ENCODE data around the gene SUPT20H.

Gene SUPT20H

GRCh38 chr13:36981156-36981743 lies 78.2 kb downstream of the SUPT20H start:
- Histone ChIP-seq H2AFZ (ENCODE audit: low read length) (no peak overlapping the region), H3K9ac (ENCODE audit: low read length) (no peak overlapping the region), H3K9me2 (ENCODE audit: low read depth, low read length) (no peaks in the 10 kb centered on the region), H3K27me3 (ENCODE audit: insufficient read depth, low read length) (no peaks in the 10 kb centered on the region), H3K4me2 (ENCODE audit: low read length) (no peak overlapping the region), H3F3A (ENCODE audit: insufficient read depth, low read length) (no peaks in the 10 kb centered on the region), H3K79me2 (ENCODE audit: insufficient read depth, low read length) (no peaks in the 10 kb centered on the region), H3K27ac (ENCODE audit: low read depth, low read length, poor library complexity, severe bottlenecking) (no peak overlapping the region), H3K4me1 (ENCODE audit: insufficient read depth, low read length, severe bottlenecking) (no peaks in the 10 kb centered on the region), H3K4me3 (ENCODE audit: low read depth, low read length, poor library complexity, severe bottlenecking) (no peak overlapping the region), H3K36me3 (ENCODE audit: insufficient read depth, low read length) (peaks cover 22% of the 10 kb centered on the region), H4K20me1 (ENCODE audit: insufficient read depth, low read length) (no peaks in the 10 kb centered on the region), H3K9me3 (ENCODE audit: low read length) (no peaks in the 10 kb centered on the region)
- TF ChIP-seq CTCF (IDR thresholded peaks at IDR 0.05; ENCODE audit: low read length) (peak; percentile 42; the same call in 1 of the 2 replicates), EZH2 (IDR thresholded peaks at IDR 0.05; ENCODE audit: borderline replicate concordance, low read length) (no peak)

- no peak overlapping the region for H3K9ac ChIP-seq (ENCODE audit: low read length)
- peaks cover 20% of the 10 kb centered on the region for H3K36me3 ChIP-seq (ENCODE audit: insufficient read depth, low read length)
- no peaks in the 10 kb centered on the region for H3K9me2 ChIP-seq (ENCODE audit: low read depth, low read length)
- H3K4me1 ChIP-seq (ENCODE audit: insufficient read depth, low read length, severe bottlenecking), result no peaks in the 10 kb centered on the region
- H3K9me3 ChIP-seq (ENCODE audit: low read length), result no peaks in the 10 kb centered on the region
- no peak overlapping the region for H3K4me3 ChIP-seq (ENCODE audit: low read depth, low read length, poor library complexity, severe bottlenecking)
- no peak overlapping the region for H2AFZ ChIP-seq (ENCODE audit: low read length)
- no peaks in the 10 kb centered on the region for H4K20me1 ChIP-seq (ENCODE audit: insufficient read depth, low read length)
- no peaks in the 10 kb centered on the region for H3K27me3 ChIP-seq (ENCODE audit: insufficient read depth, low read length)
- TF ChIP-seq EZH2 (IDR thresholded peaks at IDR 0.05; ENCODE audit: borderline replicate concordance, low read length) (no peak), CTCF (IDR thresholded peaks at IDR 0.05; ENCODE audit: low read length) (no peak)
- no peaks in the 10 kb centered on the region for H3F3A ChIP-seq (ENCODE audit: insufficient read depth, low read length)
- no peak overlapping the region for H3K27ac ChIP-seq (ENCODE audit: low read depth, low read length, poor library complexity, severe bottlenecking)
- no peak overlapping the region for H3K4me2 ChIP-seq (ENCODE audit: low read length)
- no peaks in the 10 kb centered on the region for H3K79me2 ChIP-seq (ENCODE audit: insufficient read depth, low read length)
Observed at GRCh38 chr13:36979361-36980050, 80.0 kb downstream of the SUPT20H start.

- Histone ChIP-seq H4K20me1 (ENCODE audit: insufficient read depth, low read length) (no peaks in the 10 kb centered on the region), H3K9ac (ENCODE audit: low read length) (no peak overlapping the region), H3K27ac (ENCODE audit: low read depth, low read length, poor library complexity, severe bottlenecking) (no peak overlapping the region), H3K27me3 (ENCODE audit: insufficient read depth, low read length) (no peaks in the 10 kb centered on the region), H2AFZ (ENCODE audit: low read length) (no peak overlapping the region), H3K4me3 (ENCODE audit: low read depth, low read length, poor library complexity, severe bottlenecking) (no peak overlapping the region), H3F3A (ENCODE audit: insufficient read depth, low read length) (no peaks in the 10 kb centered on the region), H3K36me3 (ENCODE audit: insufficient read depth, low read length) (peaks cover 24% of the 10 kb centered on the region), H3K4me2 (ENCODE audit: low read length) (no peak overlapping the region), H3K4me1 (ENCODE audit: insufficient read depth, low read length, severe bottlenecking) (no peaks in the 10 kb centered on the region), H3K9me2 (ENCODE audit: low read depth, low read length) (no peaks in the 10 kb centered on the region), H3K9me3 (ENCODE audit: low read length) (no peaks in the 10 kb centered on the region), H3K79me2 (ENCODE audit: insufficient read depth, low read length) (no peaks in the 10 kb centered on the region)
- no peak for TF ChIP-seq EZH2 (IDR thresholded peaks at IDR 0.05; ENCODE audit: borderline replicate concordance, low read length)
Observed at GRCh38 chr13:36975172-36975571, 84.3 kb downstream of the SUPT20H start.

Data from OCI-LY1 (cell line).